ENCODE measurements around the gene PTMA.

- no peak for TF ChIP-seq CTCF (IDR thresholded peaks at IDR 0.05)
- no peak for TF ChIP-seq POLR2AphosphoS5 (IDR thresholded peaks at IDR 0.05; ENCODE audit: low read depth, low read length)
Measured at GRCh38 chr2:231671270-231672050, 36.9 kb upstream of the PTMA start.

All from Panc1 (cell line).